HCT116 (cell line): ENCODE results near the gene CCS. TPM values are rescaled to one million over a fixed set of nuclear protein-coding genes. Genes with fewer than 3 reads are reported as not detected.

Experiments used
- ATAC-seq: fragments of 200-7000 bp; cut with Tn5 transposase; 2 replicates; pipeline ENCODE4 v1.9.1; 2020; ENCODE audit warnings: mild to moderate bottlenecking, moderate library complexity
- BruUV-seq: library from RNA; stranded (reverse); fragments of 400-500 nt; replicated peaks from 2 replicates; lab custom pipeline; 2021; lab: Mats Ljungman, UMichigan
- CTCF ChIA-PET: fragments of 300-600 bp; sonication (Branson Sonifier 250); formaldehyde crosslinking; loops from one replicate; lab custom pipeline; 2021; ENCODE audit warnings: antibody characterized with exemption; lab: Charles Lee
- POLR2A ChIA-PET: fragments of 300-600, 350-600 bp; sonication (Branson Sonifier 250); formaldehyde crosslinking; loops from one replicate; lab custom pipeline; 2021; ENCODE audit warnings: antibody characterized with exemption; lab: Charles Lee
- RAD21 ChIA-PET, 2 experiments: fragments of 300-600 bp; sonication (Branson Sonifier 250); formaldehyde crosslinking; loops; one replicate each; lab custom pipeline; 2023; ENCODE audit warnings: low total read pairs in 2 of 2; ENCODE audit not compliant: uncharacterized antibody in 2 of 2, unreplicated experiment in 2 of 2, low non-redundant PET in 1 of 2; lab: Charles Lee
- DNase-seq: peaks from one replicate; pipeline ENCODE4 v3.0.0-alpha.2; 2010; ENCODE audit warnings: low read depth, low spot score
- H2AFZ ChIP-seq: fragments of 200-600 bp; shearing (Covaris generic), sonication (generic); 2 replicates; pipeline ENCODE4 v1.6.1; 2017; ENCODE audit warnings: low read depth, mixed run types, mixed read lengths, antibody characterized with exemption, low read length; ENCODE audit not compliant: poor library complexity, severe bottlenecking
- H3K27ac ChIP-seq: 2 replicates; pipeline ENCODE4 v1.5.1; 2012; ENCODE audit warnings: low read depth, low read length
- H3K27me3 ChIP-seq: fragments of 200-600 bp; sonication (generic); 2 replicates; pipeline ENCODE4 v1.6.1; 2016; ENCODE audit warnings: mixed run types, low read length, mixed read lengths; ENCODE audit not compliant: insufficient read depth
- H3K36me3 ChIP-seq, 2 experiments: fragments of 200-500 bp in 1 of 2; fragments of 200-600 bp in 1 of 2; sonication (Bioruptor generic) in 1 of 2; sonication (generic) in 1 of 2; 2 replicates each; pipeline versions ENCODE4 v1.5.1 to v1.6.1; 2014 to 2016; ENCODE audit warnings: low read length in 2 of 2, inconsistent platforms in 1 of 2, mixed read lengths in 1 of 2, mixed run types in 1 of 2; ENCODE audit not compliant: insufficient read depth in 2 of 2, control insufficient read depth in 1 of 2
- H3K4me1 ChIP-seq, 2 experiments: fragments of 200-600 bp in 1 of 2; sonication (generic) in 1 of 2; 2 replicates each; pipeline versions ENCODE4 v1.5.1 to v1.6.1; 2012 to 2017; ENCODE audit warnings: low read length in 2 of 2, inconsistent platforms in 1 of 2, mild to moderate bottlenecking in 1 of 2, mixed read lengths in 1 of 2, mixed run types in 1 of 2, moderate library complexity in 1 of 2; ENCODE audit not compliant: insufficient read depth in 2 of 2, control insufficient read depth in 1 of 2
- H3K4me2 ChIP-seq: fragments of 200-600 bp; sonication (generic); 2 replicates; pipeline ENCODE4 v1.6.1; 2017; ENCODE audit warnings: mixed run types, low read length, mixed read lengths
- H3K4me3 ChIP-seq, 2 experiments: fragments of 200-600 bp in 1 of 2; sonication (generic) in 1 of 2; replicated peaks in 1 of 2; 2 replicates each; pipeline ENCODE4 v1.5.1; 2011 to 2016; ENCODE audit warnings: low read length in 2 of 2, control low read depth in 1 of 2, low read depth in 1 of 2, mild to moderate bottlenecking in 1 of 2, mixed read lengths in 1 of 2, mixed run types in 1 of 2
- H3K79me2 ChIP-seq: fragments of 200-600 bp; sonication (generic); 2 replicates; pipeline ENCODE4 v1.6.1; 2017; ENCODE audit warnings: mild to moderate bottlenecking, mixed run types, low read length, moderate library complexity, mixed read lengths; ENCODE audit not compliant: insufficient read depth
- H3K9ac ChIP-seq: fragments of 200-600 bp; sonication (generic); 2 replicates; pipeline ENCODE4 v1.6.1; 2016; ENCODE audit warnings: low read length, mixed read lengths
- H3K9me2 ChIP-seq: fragments of 200-600 bp; sonication (generic), shearing (Covaris generic); 2 replicates; pipeline ENCODE4 v1.6.1; 2017; ENCODE audit warnings: mixed run types, mild to moderate bottlenecking, moderate library complexity; ENCODE audit not compliant: insufficient read depth
- H3K9me3 ChIP-seq, 2 experiments: fragments of 200-500 bp in 1 of 2; fragments of 200-600 bp in 1 of 2; sonication (Bioruptor generic) in 1 of 2; sonication (generic) in 1 of 2; 2 replicates each; pipeline ENCODE4 v1.6.1; 2014 to 2017; ENCODE audit warnings: low read length in 2 of 2, mixed read lengths in 2 of 2, inconsistent platforms in 1 of 2, low read depth in 1 of 2, mild to moderate bottlenecking in 1 of 2, mixed run types in 1 of 2, moderate library complexity in 1 of 2; ENCODE audit not compliant: control insufficient read depth in 1 of 2, insufficient read depth in 1 of 2
- H4K20me1 ChIP-seq: fragments of 200-600 bp; sonication (generic), shearing (Covaris generic); 2 replicates; pipeline ENCODE4 v1.6.1; 2017; ENCODE audit warnings: mixed run types, mild to moderate bottlenecking, moderate library complexity; ENCODE audit not compliant: insufficient read depth
- CEBPB ChIP-seq: IDR thresholded peaks from 2 replicates; pipeline ENCODE4 v1.6.1; 2012; ENCODE audit warnings: low read depth
- EZH2phosphoT487 ChIP-seq: fragments of 200-600 bp; IDR thresholded peaks from 2 replicates; pipeline ENCODE4 v1.6.1; 2018; ENCODE audit warnings: antibody characterized with exemption, borderline replicate concordance
- JUND ChIP-seq: IDR thresholded peaks from 2 replicates; pipeline ENCODE4 v1.6.1; 2012
- MAX ChIP-seq: IDR thresholded peaks from 2 replicates; pipeline ENCODE4 v1.6.1; 2012
- POLR2AphosphoS5 ChIP-seq: IDR thresholded peaks from 2 replicates; pipeline ENCODE4 v1.6.1; 2011; ENCODE audit warnings: mild to moderate bottlenecking, low read depth, low read length, moderate library complexity
- TCF7L2 ChIP-seq: IDR thresholded peaks from 2 replicates; pipeline ENCODE4 v1.7.0; 2011; ENCODE audit warnings: borderline replicate concordance, inconsistent platforms; ENCODE audit not compliant: insufficient read depth, insufficient read length; ENCODE audit errors: extremely low read depth
- ZBTB33 ChIP-seq: IDR thresholded peaks from 2 replicates; pipeline ENCODE4 v1.6.1; 2011; ENCODE audit warnings: mild to moderate bottlenecking, low read length, moderate library complexity; ENCODE audit not compliant: insufficient replicate concordance; ENCODE audit errors: extremely low read depth
- intact Hi-C: fragments of 100-400 bp; cut with micrococcal nuclease; formaldehyde crosslinking; loops from 2 replicates; pipeline ENCODE4 v1.10.0; 2022
- total RNA-seq: library from RNA; stranded (reverse); gene quantifications from one replicate; pipeline ENCODE4 v1.2.1, GENCODE V29; 2021; ENCODE audit not compliant: unreplicated experiment

CCS gene
- total RNA-seq, 1 experiment from 2014 or later: 40.6 TPM

GRCh38 chr11:66561975-66562248 is 31.1 kb upstream of the CCS start:
- no TSS peak for BruUV-seq
- no peaks in the 10 kb centered on the region for H4K20me1 ChIP-seq

More at GRCh38 chr11:66561975-66562248, 31.1 kb upstream of the CCS start:
- Histone ChIP-seq H2AFZ (no peak overlapping the region), H3K79me2 (no peaks in the 10 kb centered on the region), H3K4me1 (no peaks in the 10 kb centered on the region), H3K4me2 (no peak overlapping the region), H3K36me3 (no peaks in the 10 kb centered on the region), H3K27me3 (no peaks in the 10 kb centered on the region), H3K27ac (no peak overlapping the region), H3K9ac (no peak overlapping the region), H3K9me3 (no peaks in the 10 kb centered on the region), H3K9me2 (no peaks in the 10 kb centered on the region), H3K4me3 (no peak overlapping the region)
- TF ChIP-seq POLR2AphosphoS5 (no peak), TCF7L2 (no peak), EZH2phosphoT487 (no peak), ZBTB33 (no peak), JUND (no peak), MAX (no peak), CEBPB (no peak)
- CTCF ChIA-PET: no interaction called here
- intact Hi-C loops: no loop called here
- RAD21 ChIA-PET: no interaction called here
- ATAC-seq (no peak), DNase-seq (no peak)
- POLR2A ChIA-PET: interaction anchor here (0.8 kb wide), 1 partner anchor 12 kb away, joined by 3 read pairs; no protein-coding TSS in a partner anchor
